ENCODE data around the gene SLC25A3. TPM values are rescaled to one million over a fixed set of nuclear protein-coding genes. Genes with fewer than 3 reads are reported as not detected.

SLC25A3 gene
- total and polyA plus RNA-seq, 9 of the 15 experiments (the other 6 are each of a cell fraction or from before 2014, with no cell fraction given), result 264 to 766 (median 495) TPM

DNA sequence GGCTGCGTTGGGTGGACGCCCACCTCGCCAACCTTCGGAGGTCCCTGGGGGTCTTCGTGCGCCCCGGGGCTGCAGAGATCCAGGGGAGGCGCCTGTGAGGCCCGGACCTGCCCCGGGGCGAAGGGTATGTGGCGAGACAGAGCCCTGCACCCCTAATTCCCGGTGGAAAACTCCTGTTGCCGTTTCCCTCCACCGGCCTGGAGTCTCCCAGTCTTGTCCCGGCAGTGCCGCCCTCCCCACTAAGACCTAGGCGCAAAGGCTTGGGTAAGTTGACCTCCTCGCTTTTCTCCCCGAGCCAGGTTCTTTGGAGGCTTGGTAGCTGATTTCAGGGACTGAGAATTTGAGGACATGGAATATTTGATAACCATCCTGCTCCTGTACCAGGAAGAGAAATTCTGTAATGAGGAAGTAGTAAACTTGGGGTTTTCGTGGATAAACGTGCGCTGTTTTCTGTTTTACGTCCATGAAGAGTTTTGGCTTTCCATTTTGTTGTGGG is 52.1 kb downstream of the SLC25A3 start (continued):
- TF ChIP-seq TOE1 (IDR thresholded peaks at IDR 0.05; ENCODE audit: borderline replicate concordance) (0 out of 2 replicates have a peak, but pooled peaks have one; percentile 33), TOE1 (CRISPR knock-in tag; IDR thresholded peaks at IDR 0.05; ENCODE audit: borderline replicate concordance, low read depth) (no peak), YY1 (IDR thresholded peaks at IDR 0.05; ENCODE audit: borderline replicate concordance in 1 of 3, control insufficient read depth in 1 of 3, extremely low read depth in 1 of 3, insufficient read depth in 3 of 3, insufficient read length in 1 of 3, insufficient replicate concordance in 2 of 3, low read depth in 1 of 3, low read length in 2 of 3) (no peak), KAT7 (CRISPR knock-in tag; IDR thresholded peaks at IDR 0.05; ENCODE audit: borderline replicate concordance) (peak; percentile 71; the same call in 1 of the 2 replicates), CBX8 (IDR thresholded peaks at IDR 0.05; ENCODE audit: borderline replicate concordance, extremely low read depth, low read depth, low read length, poor library complexity, severe bottlenecking) (no peak)

DNA sequence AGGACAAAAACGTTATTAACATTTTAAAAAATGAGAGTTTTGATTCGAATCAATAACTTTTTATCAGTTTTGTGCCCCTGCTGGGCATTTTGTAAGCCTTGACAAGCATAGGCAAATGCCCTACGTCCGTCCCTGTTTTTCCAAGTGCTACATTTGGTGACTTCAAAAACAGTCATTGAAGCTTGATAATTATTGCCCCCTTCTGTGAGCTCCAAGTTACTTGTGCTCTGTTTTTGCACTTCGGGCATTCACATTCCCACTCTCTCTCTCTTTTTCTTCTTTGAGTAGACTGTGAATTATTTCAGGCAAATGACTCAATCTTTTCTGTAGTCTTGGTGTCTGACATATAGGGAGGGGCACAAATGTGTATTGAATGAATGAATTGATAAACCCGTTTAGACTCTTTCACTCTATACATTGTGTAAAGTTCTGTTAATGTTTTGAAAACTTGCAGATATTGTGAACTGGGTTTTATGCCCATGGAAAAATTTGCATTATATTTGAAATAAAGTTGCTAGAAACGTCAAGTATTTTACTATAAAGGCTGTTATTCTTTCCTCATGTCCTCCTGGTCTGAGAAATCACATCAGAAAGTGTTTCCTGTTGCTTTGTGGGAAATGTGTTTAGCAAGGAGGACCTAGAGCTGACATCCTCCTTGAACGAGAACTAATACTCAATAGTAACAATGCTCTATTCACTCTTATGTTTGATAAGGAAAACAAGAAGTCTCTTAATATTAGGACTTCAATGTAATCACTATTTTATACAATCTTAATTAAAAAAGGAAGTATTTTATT is 53.0 kb downstream of the SLC25A3 start:
- peaks cover 3 to 11% of the 10 kb centered on the region in 2 experiments; a peak in 3 of 5 replicates for H3K4me1 ChIP-seq (replicated peaks in 1 of 2; ENCODE audit: control insufficient read depth in 2 of 2, insufficient read depth in 2 of 2, low read length in 2 of 2)
- H3K9me3 ChIP-seq (replicated peaks; ENCODE audit: control insufficient read depth, insufficient read depth, low read depth, low read length), result no peaks in the 10 kb centered on the region
- peak overlapping the region; percentile 95 for H2AFZ ChIP-seq (ENCODE audit: low read depth, low read length)
- WGBS (ENCODE audit: insufficient coverage, low coverage, missing lambda C conversion rate), result 7% methylated on average over 8 of the region's 8 CpGs
- in situ Hi-C loops (cut with MboI) (no loop called here), intact Hi-C loops (cut with micrococcal nuclease) (no loop called here)
- peak overlapping the region; percentile 96 for H3K4me2 ChIP-seq (ENCODE audit: insufficient read depth, low read length)
- no peaks in the 10 kb centered on the region for H3K27me3 ChIP-seq (ENCODE audit: control insufficient read depth in 2 of 2, insufficient read depth in 2 of 2, low read length in 2 of 2)
- H3K79me2 ChIP-seq (ENCODE audit: control insufficient read depth, insufficient read depth, low read length), result peaks cover 53% of the 10 kb centered on the region
- H3K4me3 ChIP-seq, result peak overlapping the region; percentile 98
- peak; percentile 63 for FAIRE-seq
- peak overlapping the region; percentile 93; the same call in 1 of the 3 replicates for H3K27ac ChIP-seq (ENCODE audit: extremely low read depth, low read depth, low read length)
- CTCF ChIA-PET (ENCODE audit: low intra/inter-chr PET ratio), result no interaction called here
- DNase-seq (ENCODE audit: extremely low read depth in 1 of 4, low spot score in 3 of 4), result peak in 1 of 4 experiments; percentile 34
- H4K20me1 ChIP-seq (replicated peaks; ENCODE audit: control insufficient read depth, insufficient read depth, low read length), result no peaks in the 10 kb centered on the region
- peak overlapping the region in 1 of 2 experiments; percentile 93; a peak in 2 of 4 replicates for H3K9ac ChIP-seq (ENCODE audit: insufficient read depth in 1 of 2, low read depth in 2 of 2, low read length in 2 of 2)
- POLR2A ChIA-PET, result interaction anchor here (0.6 kb wide), 1 partner anchor 53 kb away, joined by 3 read pairs; the partner anchor contains the start of gene SLC25A3
- peaks cover 25% of the 10 kb centered on the region for H3K36me3 ChIP-seq (ENCODE audit: control insufficient read depth, insufficient read depth, low read length)
- BruUV-seq (replicated peaks), result no TSS peak
- ATAC-seq, result no peak
- no peaks in the 10 kb centered on the region for H3K9me1 ChIP-seq (ENCODE audit: control insufficient read depth, insufficient read depth, low read length)
- TF ChIP-seq MEF2A (IDR thresholded peaks at IDR 0.05; ENCODE audit: control insufficient read depth, low read depth, low read length) (peak; percentile 85), MTA2 (IDR thresholded peaks at IDR 0.05; ENCODE audit: low read depth) (no peak), HDAC3 (IDR thresholded peaks at IDR 0.05; ENCODE audit: borderline replicate concordance, partially characterized antibody) (peak; percentile 26), ZNF24 (IDR thresholded peaks at IDR 0.05) (peak; percentile 68; the same call in 1 of the 2 replicates)
- TF ChIP-seq, protein P1, sequence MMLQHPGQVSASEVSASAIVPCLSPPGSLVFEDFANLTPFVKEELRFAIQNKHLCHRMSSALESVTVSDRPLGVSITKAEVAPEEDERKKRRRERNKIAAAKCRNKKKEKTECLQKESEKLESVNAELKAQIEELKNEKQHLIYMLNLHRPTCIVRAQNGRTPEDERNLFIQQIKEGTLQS (IDR thresholded peaks at IDR 0.05), result peak; percentile 37
- TF ChIP-seq, protein P1 (CRISPR knock-in tag; conservative IDR thresholded peaks at IDR 0.05), result no peak
- TF ChIP-seq, protein P2, sequence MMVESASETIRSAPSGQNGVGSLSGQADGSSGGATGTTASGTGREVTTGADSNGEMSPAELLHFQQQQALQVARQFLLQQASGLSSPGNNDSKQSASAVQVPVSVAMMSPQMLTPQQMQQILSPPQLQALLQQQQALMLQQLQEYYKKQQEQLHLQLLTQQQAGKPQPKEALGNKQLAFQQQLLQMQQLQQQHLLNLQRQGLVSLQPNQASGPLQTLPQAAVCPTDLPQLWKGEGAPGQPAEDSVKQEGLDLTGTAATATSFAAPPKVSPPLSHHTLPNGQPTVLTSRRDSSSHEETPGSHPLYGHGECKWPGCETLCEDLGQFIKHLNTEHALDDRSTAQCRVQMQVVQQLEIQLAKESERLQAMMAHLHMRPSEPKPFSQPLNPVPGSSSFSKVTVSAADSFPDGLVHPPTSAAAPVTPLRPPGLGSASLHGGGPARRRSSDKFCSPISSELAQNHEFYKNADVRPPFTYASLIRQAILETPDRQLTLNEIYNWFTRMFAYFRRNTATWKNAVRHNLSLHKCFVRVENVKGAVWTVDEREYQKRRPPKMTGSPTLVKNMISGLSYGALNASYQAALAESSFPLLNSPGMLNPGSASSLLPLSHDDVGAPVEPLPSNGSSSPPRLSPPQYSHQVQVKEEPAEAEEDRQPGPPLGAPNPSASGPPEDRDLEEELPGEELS (CRISPR knock-in tag; IDR thresholded peaks at IDR 0.05; ENCODE audit: borderline replicate concordance), result no peak

All from K562 (cell line).